ENCODE results near the gene PLXDC2.
"Not testable (repeated sequence)": the region's sequence is repeated elsewhere in the genome, so short reads cannot be mapped to it uniquely, and the experiment has no call there.

PLXDC2 gene

DNA sequence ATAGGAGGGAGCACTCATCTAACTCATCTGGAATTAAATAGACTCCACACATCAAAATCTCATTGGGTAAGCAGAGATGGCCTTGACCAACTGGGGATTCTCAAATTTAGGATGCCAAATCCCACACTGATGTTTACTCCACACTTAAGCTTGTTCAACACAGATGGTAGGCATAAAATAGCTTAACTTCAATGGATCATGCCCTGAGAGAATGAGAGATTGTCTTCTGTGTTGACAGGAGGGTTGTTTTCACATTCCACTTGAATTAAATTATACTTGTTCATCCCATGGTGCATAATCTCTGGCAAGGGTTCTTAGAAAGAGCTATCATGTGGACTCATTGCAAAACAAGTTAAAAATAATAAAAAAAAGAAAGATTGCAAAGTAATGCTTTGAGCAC lies 391.4 kb downstream of the PLXDC2 start:
- no peak for TF ChIP-seq ZNF274 (IDR thresholded peaks at IDR 0.05; ENCODE audit: low read depth, low read length)
- H3K4me3 ChIP-seq (ENCODE audit: low read length): no peak overlapping the region

GRCh38 chr10:20209098-20209497 lies 392.9 kb downstream of the PLXDC2 start:
- not testable (repeated sequence) for H3K4me3 ChIP-seq (ENCODE audit: low read length)

- H3K4me3 ChIP-seq (ENCODE audit: low read length): no peak overlapping the region
- TF ChIP-seq ZNF274 (IDR thresholded peaks at IDR 0.05; ENCODE audit: low read depth, low read length): no peak
Observed at GRCh38 chr10:20215547-20216152, 399.4 kb downstream of the PLXDC2 start.

GRCh38 chr10:20221356-20221755 lies 405.1 kb downstream of the PLXDC2 start:
- H3K4me3 ChIP-seq (ENCODE audit: low read length): no peak overlapping the region
- no peak for TF ChIP-seq ZNF274 (IDR thresholded peaks at IDR 0.05; ENCODE audit: low read depth, low read length)

DNA sequence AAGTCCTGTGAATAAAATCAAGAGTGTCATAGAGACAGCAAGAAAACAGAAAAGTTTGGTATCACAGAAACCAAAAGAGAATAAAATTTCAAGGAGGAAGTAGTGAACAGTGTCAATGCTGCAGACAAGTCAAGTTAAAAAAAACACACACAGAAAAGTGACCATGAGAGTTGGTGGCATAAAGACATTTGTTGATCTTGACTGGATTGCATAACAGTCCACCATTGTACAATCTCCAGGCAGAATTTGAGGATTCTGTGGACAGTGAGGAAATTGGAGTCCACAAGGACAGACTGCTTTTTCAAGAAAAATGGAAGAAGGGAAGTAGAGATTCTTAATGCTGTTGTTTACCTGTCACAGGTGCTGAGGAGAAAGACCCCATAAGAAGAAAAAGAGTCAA lies 412.5 kb downstream of the PLXDC2 start:
- no peak for TF ChIP-seq ZNF274 (IDR thresholded peaks at IDR 0.05; ENCODE audit: low read depth, low read length)
- no peak overlapping the region for H3K4me3 ChIP-seq (ENCODE audit: low read length)

GRCh38 chr10:20232079-20232705 lies 416.0 kb downstream of the PLXDC2 start:
- TF ChIP-seq ZNF274 (IDR thresholded peaks at IDR 0.05; ENCODE audit: low read depth, low read length): no peak
- H3K4me3 ChIP-seq (ENCODE audit: low read length): no peak overlapping the region

DNA sequence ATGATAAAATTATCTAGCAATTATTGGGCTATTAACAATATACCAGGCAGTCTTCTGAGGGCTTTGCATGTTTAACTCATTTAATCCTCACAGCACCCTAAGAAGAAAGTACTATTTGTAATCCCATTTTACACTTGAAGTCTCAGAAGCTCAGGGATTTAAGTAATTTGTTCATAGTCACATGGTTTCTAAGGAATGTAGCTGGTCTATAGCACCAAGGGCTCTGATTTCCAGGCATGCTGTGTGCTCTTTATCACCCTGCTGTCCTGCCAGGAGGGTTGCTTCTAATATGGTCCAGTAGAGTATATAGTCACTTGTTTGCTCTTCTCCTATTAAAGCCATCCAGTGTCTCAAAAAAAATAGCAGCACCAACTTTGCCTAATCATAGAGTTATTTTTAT lies 417.2 kb downstream of the PLXDC2 start:
- no peak for TF ChIP-seq ZNF274 (IDR thresholded peaks at IDR 0.05; ENCODE audit: low read depth, low read length)
- H3K4me3 ChIP-seq (ENCODE audit: low read length): no peak overlapping the region

DNA sequence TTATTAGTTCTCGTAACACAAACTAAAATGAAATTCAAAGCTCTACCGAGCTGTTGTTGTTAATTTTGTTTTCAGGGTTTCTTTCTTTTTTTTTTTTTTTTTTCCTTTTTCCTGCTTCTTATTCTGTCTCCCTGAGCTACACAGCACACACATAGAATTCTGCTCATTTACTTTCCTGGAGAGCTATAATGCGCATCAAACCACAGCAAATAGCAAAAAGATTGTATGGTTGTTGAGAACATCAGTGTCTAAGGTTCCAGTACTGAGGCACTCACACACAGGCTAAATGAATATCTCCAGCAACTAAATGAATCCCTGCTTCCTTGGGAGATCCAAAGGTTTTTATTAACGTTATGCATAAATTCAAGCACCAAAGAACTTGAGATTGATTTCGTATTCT lies 418.3 kb downstream of the PLXDC2 start:
- no peak overlapping the region for H3K4me3 ChIP-seq (ENCODE audit: low read length)
- TF ChIP-seq ZNF274 (IDR thresholded peaks at IDR 0.05; ENCODE audit: low read depth, low read length): no peak

GRCh38 chr10:20237091-20237570 lies 420.9 kb downstream of the PLXDC2 start:
- no peak for TF ChIP-seq ZNF274 (IDR thresholded peaks at IDR 0.05; ENCODE audit: low read depth, low read length)
- no peak overlapping the region for H3K4me3 ChIP-seq (ENCODE audit: low read length)

DNA sequence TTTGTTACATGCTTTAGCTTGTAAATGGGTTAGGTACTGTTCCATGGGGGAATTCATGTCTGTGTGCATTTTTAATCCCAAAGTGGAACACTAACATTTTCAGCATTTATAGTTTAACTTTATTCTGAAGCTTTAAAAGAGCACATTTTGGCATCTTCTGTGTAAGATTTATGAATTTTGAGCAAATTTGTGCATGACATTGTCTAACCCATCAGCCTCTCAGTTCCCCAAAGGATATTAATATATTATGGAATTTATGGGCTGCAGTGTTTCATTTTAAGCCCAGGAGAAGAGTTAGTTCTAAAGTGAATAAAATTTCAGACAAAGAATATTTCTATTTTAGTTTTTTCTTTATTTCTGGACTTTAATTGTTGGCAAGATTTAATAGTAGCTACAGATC lies 421.4 kb downstream of the PLXDC2 start:
- no peak overlapping the region for H3K4me3 ChIP-seq (ENCODE audit: low read length)
- no peak for TF ChIP-seq ZNF274 (IDR thresholded peaks at IDR 0.05; ENCODE audit: low read depth, low read length)

GRCh38 chr10:20240643-20241042 lies 424.4 kb downstream of the PLXDC2 start:
- no peak overlapping the region for H3K4me3 ChIP-seq (ENCODE audit: low read length)
- TF ChIP-seq ZNF274 (IDR thresholded peaks at IDR 0.05; ENCODE audit: low read depth, low read length): no peak

DNA sequence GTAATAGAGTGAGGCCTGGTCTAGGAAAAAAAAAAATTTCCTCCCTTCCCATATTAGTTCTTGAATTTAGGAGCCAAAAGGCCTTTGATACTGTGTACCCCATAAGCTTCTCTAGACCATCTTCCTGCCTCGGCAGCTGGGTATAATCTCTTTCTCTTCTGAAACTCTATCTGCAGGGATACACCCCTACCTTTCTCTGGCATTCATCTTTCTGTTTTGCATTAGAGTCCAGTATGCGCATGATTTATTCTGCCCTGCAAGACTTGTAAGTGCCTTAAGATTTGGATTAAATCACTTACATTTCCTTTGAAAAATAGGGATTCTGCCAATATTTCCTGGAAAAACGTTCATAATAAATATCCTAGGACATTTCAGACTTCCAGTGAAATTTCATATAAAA lies 431.2 kb downstream of the PLXDC2 start:
- no peak overlapping the region for H3K4me3 ChIP-seq (ENCODE audit: low read length)
- no peak for TF ChIP-seq ZNF274 (IDR thresholded peaks at IDR 0.05; ENCODE audit: low read depth, low read length)

GRCh38 chr10:20247891-20248708 lies 431.9 kb downstream of the PLXDC2 start:
- TF ChIP-seq ZNF274 (IDR thresholded peaks at IDR 0.05; ENCODE audit: low read depth, low read length): no peak
- no peak overlapping the region for H3K4me3 ChIP-seq (ENCODE audit: low read length)

DNA sequence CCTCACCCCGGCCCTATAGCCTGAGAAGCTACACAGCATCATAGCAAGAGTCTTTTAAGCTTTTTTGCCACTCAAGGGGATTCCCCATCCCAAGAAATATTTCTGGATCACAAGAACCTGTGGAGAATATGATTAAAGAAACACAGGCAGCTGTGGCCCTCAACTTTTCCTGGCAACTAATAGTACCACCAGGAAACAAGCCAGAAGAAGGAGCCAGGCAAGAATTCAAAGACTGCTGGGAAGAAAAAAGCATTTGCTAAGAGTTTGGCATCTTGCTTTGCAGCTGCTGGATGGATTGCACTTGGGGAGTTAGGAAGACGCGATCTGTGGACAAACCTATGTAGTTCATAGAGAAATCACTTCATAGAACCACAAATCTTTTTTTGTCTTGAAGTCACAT lies 437.8 kb downstream of the PLXDC2 start:
- TF ChIP-seq ZNF274 (IDR thresholded peaks at IDR 0.05; ENCODE audit: low read depth, low read length): no peak
- no peak overlapping the region for H3K4me3 ChIP-seq (ENCODE audit: low read length)

- H3K4me3 ChIP-seq (ENCODE audit: low read length): no peak overlapping the region
Observed at GRCh38 chr10:20254497-20254896, 438.3 kb downstream of the PLXDC2 start.

More at GRCh38 chr10:20254497-20254896, 438.3 kb downstream of the PLXDC2 start:
- TF ChIP-seq ZNF274 (IDR thresholded peaks at IDR 0.05; ENCODE audit: low read depth, low read length): no peak

Data from GM08714 (cell line).